ENCODE measurements around the gene EXOC3.

The EXOC3 gene

GRCh38 chr5:481347-481746 is 38.4 kb downstream of the EXOC3 start:
- Histone ChIP-seq H3K27ac (replicated peaks) (no peak overlapping the region), H3K4me3 (replicated peaks; ENCODE audit: insufficient read depth, low read length) (no peak overlapping the region), H3K27me3 (ENCODE audit: insufficient read depth, poor library complexity, severe bottlenecking) (peaks cover 59% of the 10 kb centered on the region)
- no peak for TF ChIP-seq REST (IDR thresholded peaks at IDR 0.05; ENCODE audit: insufficient replicate concordance, low read depth)
- TF ChIP-seq GABPA (IDR thresholded peaks at IDR 0.05; ENCODE audit: low read depth) = no peak
- DNase-seq (ENCODE audit: low read depth in 1 of 2, low spot score in 1 of 2) = no peak

GRCh38 chr5:482021-482420 is 39.0 kb downstream of the EXOC3 start:
- no peak for TF ChIP-seq REST (IDR thresholded peaks at IDR 0.05; ENCODE audit: insufficient replicate concordance, low read depth)
- no peak for TF ChIP-seq CTCF (IDR thresholded peaks at IDR 0.05; ENCODE audit: insufficient read depth, low read length)
- no peak for TF ChIP-seq GABPA (IDR thresholded peaks at IDR 0.05; ENCODE audit: low read depth)
- no peak for TF ChIP-seq POLR2AphosphoS5 (IDR thresholded peaks at IDR 0.05; ENCODE audit: low read depth)
- no peak for TF ChIP-seq SPI1 (IDR thresholded peaks at IDR 0.05; ENCODE audit: borderline replicate concordance, low read depth)
- H3K27ac ChIP-seq (replicated peaks) = no peak overlapping the region
- no peak for DNase-seq (ENCODE audit: low read depth in 1 of 2, low spot score in 1 of 2)
- no peak overlapping the region for H3K4me3 ChIP-seq (replicated peaks; ENCODE audit: insufficient read depth, low read length)
- H3K27me3 ChIP-seq (ENCODE audit: insufficient read depth, poor library complexity, severe bottlenecking) = peaks cover 52% of the 10 kb centered on the region

GRCh38 chr5:482506-482905 is 39.5 kb downstream of the EXOC3 start:
- H3K4me3 ChIP-seq (replicated peaks; ENCODE audit: insufficient read depth, low read length) = no peak overlapping the region
- TF ChIP-seq POLR2AphosphoS5 (IDR thresholded peaks at IDR 0.05; ENCODE audit: low read depth) = no peak
- TF ChIP-seq REST (IDR thresholded peaks at IDR 0.05; ENCODE audit: insufficient replicate concordance, low read depth) = no peak
- no peak for TF ChIP-seq SPI1 (IDR thresholded peaks at IDR 0.05; ENCODE audit: borderline replicate concordance, low read depth)
- no peak for TF ChIP-seq GABPA (IDR thresholded peaks at IDR 0.05; ENCODE audit: low read depth)
- no peak for TF ChIP-seq CTCF (IDR thresholded peaks at IDR 0.05; ENCODE audit: insufficient read depth, low read length)
- peaks cover 47% of the 10 kb centered on the region for H3K27me3 ChIP-seq (ENCODE audit: insufficient read depth, poor library complexity, severe bottlenecking)
- no peak overlapping the region for H3K27ac ChIP-seq (replicated peaks)
- no peak for DNase-seq (ENCODE audit: low read depth in 1 of 2, low spot score in 1 of 2)

GRCh38 chr5:483011-483410 is 40.0 kb downstream of the EXOC3 start:
- Histone ChIP-seq H3K27me3 (ENCODE audit: insufficient read depth, poor library complexity, severe bottlenecking) (peaks cover 43% of the 10 kb centered on the region), H3K27ac (replicated peaks) (no peak overlapping the region), H3K4me3 (replicated peaks; ENCODE audit: insufficient read depth, low read length) (no peak overlapping the region)
- DNase-seq (ENCODE audit: low read depth in 1 of 2, low spot score in 1 of 2) = no peak
- TF ChIP-seq GABPA (IDR thresholded peaks at IDR 0.05; ENCODE audit: low read depth) (no peak), POLR2AphosphoS5 (IDR thresholded peaks at IDR 0.05; ENCODE audit: low read depth) (no peak), REST (IDR thresholded peaks at IDR 0.05; ENCODE audit: insufficient replicate concordance, low read depth) (no peak), CTCF (IDR thresholded peaks at IDR 0.05; ENCODE audit: insufficient read depth, low read length) (no peak), SPI1 (IDR thresholded peaks at IDR 0.05; ENCODE audit: borderline replicate concordance, low read depth) (no peak)

Data from HL-60 (cell line).